HG03439 (cell line): Measurements from ENCODE around the gene MARK1.

Experiments used
- ATAC-seq: cut with Tn5 transposase; IDR thresholded peaks from one replicate; pipeline ENCODE4 v1.9.1; 2021; ENCODE audit warnings: mild to moderate bottlenecking, moderate library complexity; ENCODE audit not compliant: unreplicated experiment

Gene MARK1

GRCh38 chr1:220528679-220529501 lies 954 bp downstream of the MARK1 start:
- ATAC-seq, result peak; percentile 33

- no peak for ATAC-seq
These were observed 1.6 kb downstream of the MARK1 start for GRCh38 chr1:220529521-220530020.

DNA sequence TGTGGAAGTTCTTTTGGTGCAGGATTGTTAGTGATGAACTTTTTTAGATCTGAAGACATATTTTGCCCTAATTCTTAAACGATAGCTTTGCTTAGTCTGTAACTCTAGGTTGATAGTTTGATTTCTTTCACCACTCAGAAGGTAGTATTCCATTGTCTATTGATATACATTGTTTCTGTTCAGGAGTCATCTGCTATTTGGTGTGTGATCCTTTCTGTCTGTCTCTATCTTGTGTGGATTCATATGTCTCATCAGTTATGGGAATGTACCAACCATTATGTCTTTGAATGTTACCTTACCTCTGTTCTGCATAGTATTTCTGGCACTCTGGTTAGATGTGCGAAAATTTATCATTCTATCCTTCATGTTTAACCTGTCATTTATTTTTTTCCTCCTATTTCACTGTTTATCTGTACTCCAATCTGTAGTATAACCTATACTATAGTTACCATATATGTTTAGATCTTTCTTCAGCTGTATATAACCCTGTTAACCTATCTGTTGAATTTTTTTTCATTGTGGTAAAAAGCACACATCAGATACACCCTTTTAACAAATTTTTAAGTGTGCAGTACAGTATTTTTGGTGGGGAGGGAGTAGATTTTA lies 5.7 kb downstream of the MARK1 start:
- ATAC-seq, result no peak

GRCh38 chr1:220544901-220545303 lies 17.0 kb downstream of the MARK1 start:
- no peak for ATAC-seq

- ATAC-seq, result no peak
These were observed 23.0 kb downstream of the MARK1 start for GRCh38 chr1:220550811-220551399.

DNA sequence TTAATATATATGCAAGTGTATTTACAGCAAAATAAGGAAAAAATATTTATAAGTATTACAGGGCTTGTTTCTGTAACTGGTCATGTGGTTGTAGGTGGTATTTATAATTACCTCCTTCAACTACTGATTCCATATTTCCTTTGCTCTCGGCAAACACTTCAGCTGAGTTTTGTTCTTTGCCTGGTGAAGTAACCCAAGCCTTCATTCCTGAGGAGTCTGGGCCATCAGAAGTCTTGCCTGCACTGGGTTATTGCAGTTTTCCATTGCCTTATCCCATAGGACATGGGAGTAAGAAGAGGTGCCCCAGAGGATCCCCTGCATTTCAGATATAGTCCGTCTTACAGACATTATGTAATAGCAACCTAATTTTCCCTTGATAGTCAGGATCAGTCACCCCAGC lies 23.8 kb downstream of the MARK1 start:
- ATAC-seq, result no peak

DNA sequence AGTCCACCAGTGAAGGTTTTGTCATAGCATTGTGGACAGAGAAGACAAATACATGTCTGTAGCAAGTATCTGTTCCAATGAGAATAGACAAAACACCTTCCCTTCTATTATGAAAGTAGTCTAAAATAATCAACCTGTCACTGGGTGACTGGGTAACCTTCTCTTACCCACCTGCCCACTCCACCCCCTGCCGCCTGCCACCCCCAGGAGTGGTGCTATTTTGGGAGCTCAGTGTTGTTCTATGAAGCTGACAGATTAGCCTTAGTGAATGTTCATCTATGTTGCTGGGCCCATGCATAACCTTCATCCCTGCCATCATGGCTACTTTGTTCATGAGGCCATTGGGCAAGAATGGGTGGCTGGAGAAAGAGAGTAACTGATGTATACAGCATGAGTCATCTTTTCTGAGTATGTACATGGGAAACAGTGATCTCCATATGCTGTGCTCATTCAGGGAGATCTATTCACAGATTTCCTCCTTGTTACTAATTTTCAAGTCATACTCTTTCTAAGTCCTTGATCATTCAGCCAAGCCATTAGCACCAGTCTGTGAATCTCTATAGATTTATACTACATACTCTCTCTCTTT lies 24.8 kb downstream of the MARK1 start:
- ATAC-seq, result no peak

- no peak for ATAC-seq
These were observed 28.7 kb downstream of the MARK1 start for GRCh38 chr1:220556641-220557040.

GRCh38 chr1:220563564-220563963 lies 35.6 kb downstream of the MARK1 start:
- ATAC-seq, result no peak

GRCh38 chr1:220564216-220564615 lies 36.3 kb downstream of the MARK1 start:
- no peak for ATAC-seq

GRCh38 chr1:220565670-220566069 lies 37.7 kb downstream of the MARK1 start:
- no peak for ATAC-seq

DNA sequence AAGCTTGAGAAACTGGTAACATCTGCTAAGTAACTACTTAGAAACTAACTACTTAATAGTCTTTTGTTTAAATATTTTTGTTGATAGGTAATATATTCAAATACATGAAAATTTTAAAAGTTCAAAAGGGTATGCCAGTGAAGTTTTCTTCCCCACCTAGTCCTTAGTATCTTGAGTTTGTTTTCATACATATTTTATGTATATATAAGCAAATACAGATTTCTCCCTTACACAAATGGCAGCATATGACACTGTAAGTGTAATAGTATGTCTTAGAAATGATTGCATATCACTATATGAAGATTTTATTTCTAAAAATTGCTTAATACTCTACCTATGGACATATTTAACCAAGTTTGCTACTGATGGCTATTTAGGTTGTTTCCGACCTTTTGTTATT lies 38.9 kb downstream of the MARK1 start:
- no peak for ATAC-seq

DNA sequence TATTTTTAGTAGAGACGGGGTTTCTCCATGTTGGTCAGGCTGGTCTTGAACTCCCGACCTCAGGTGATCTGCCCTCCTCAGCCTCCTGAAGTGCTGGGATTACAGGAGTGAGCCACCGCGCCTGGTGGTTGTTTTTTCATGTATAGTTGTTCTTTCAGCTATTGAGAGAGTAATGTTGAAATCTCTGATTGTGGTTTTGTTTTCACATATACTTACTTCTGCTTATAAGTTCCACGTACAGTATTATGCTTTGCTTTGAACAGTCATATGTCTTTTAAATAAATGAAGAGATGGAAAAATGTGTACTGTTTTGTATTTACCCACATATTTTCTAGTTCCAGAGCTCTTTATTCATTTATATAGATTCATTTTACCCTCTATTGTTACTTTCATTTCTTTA lies 44.5 kb downstream of the MARK1 start:
- no peak for ATAC-seq

GRCh38 chr1:220573836-220574235 lies 45.9 kb downstream of the MARK1 start:
- no peak for ATAC-seq

DNA sequence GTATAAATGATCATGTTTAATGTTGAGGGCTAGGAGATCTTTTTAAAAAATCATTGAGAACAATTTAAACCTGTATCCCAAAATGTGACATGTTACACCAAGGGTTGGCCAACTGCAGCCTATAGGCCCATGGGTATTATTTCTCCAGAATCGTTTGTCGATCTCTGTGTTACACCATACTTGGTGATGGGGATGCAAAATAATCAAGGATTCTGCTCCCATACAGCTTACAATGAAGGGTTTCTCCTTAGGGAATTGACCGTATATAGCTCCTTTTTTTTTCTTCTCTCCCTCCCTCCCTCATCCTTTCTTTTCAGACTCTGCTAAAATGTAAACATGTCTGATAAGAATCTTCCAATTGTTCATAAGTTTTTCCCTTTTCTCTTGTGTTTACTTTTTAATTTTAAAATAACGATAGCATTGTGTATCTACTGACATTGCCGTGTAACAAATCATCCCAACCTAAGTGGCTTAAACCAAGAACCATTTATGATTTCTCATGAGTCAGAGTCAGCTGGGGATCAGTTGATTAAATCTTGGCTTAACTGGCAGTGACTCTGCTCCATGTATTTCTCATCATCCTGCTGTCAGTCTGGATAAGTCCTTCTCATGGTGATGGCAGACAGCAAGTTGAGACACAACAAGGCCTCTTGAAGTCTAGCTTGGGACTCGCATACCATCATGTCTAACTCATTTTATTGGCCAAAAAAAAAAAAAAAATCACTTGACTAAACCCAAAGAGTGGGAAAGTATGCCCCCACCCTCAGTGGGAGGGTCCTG lies 48.0 kb downstream of the MARK1 start:
- no peak for ATAC-seq

GRCh38 chr1:220577926-220578325 lies 50.0 kb downstream of the MARK1 start:
- no peak for ATAC-seq

- ATAC-seq, result no peak
These were observed 51.4 kb downstream of the MARK1 start for GRCh38 chr1:220579317-220579716.

GRCh38 chr1:220592714-220593113 lies 64.8 kb downstream of the MARK1 start:
- ATAC-seq, result no peak

DNA sequence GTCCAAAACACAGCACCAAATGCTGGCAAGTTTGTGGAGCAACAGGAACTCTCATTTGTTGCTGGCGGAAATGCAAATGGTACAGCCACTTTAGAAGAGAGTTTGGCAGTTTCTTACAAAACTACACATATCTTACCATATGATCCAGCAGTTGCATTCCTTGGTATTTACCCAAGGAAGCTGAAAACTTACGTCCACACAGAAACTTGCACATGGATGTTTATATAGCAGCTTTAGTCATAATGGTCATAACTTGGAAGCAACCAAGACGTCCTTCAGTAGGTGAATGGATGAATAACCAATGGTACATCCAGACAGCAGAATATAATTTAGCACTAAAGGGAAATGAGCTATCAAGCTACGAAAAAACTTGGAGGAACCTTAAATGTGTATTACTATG lies 66.4 kb downstream of the MARK1 start:
- no peak for ATAC-seq

DNA sequence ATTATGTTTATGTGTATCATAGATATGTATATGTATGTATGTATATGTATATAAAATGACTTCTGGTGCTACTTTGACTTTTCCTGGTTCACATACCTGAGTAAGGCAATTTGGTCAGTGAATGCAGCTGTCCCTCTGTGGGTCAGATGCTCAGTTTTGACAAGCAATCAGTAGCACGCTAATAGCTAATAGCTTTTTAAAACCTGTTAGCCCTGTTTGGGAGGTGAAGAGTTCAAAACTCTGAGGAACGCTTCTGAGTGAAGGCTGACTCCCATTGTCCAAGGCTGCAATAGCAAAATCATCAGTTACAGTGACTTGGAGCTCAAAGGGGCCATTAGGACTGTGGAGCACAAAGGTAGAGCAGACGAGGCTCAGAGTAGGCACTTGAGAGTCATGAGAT lies 67.2 kb downstream of the MARK1 start:
- ATAC-seq, result no peak

- no peak for ATAC-seq
These were observed 77.0 kb downstream of the MARK1 start for GRCh38 chr1:220604926-220605325.
